ENCODE measurements around the gene DIDO1.

DIDO1 gene

DNA sequence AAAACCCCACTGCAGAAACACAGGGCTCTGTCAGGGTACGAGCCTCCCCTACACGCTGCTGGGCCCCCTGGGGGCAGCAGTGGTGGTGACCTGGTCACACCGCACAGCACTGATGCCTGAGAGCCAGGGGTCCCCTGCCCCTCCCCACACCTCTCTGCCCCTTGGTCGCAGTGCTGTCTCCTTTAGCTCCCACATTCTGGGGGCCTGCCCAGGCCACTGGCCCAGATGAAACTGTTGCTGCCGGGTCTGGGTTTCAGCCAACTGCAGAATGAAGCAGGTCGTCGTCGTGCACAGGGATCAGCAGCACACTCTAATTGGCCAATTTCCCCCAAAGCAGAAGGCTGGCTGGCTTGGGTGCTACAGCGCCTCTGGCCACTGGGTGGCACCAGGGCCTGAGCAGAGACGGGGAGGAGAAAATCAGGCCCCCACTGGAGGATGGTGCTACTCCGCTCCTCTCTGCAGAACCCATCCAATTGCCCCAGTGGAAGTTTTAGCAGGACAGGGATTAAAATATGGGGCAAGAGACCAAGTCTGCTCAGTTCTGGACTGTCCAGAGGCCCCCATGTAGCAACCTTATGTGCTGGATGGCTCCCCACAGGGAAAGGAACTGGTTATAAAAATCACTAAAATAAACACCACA, 26.1 kb downstream of the DIDO1 start:
- no peak for TF ChIP-seq EZH2phosphoT487 (IDR thresholded peaks at IDR 0.05; ENCODE audit: low read length)
- peak; percentile 64 for TF ChIP-seq CTCF (IDR thresholded peaks at IDR 0.05; ENCODE audit: low read length)
- TF ChIP-seq EZH2 (optimal IDR thresholded peaks at IDR 0.05; ENCODE audit: low read depth, low read length), result no peak
- peak; percentile 29 for DNase-seq
- H4K20me1 ChIP-seq (ENCODE audit: insufficient read depth, low read length), result no peaks in the 10 kb centered on the region
- peak overlapping the region; percentile 54; the same call in 1 of the 2 replicates for H3K27ac ChIP-seq (ENCODE audit: low read length)
- H3K4me2 ChIP-seq (ENCODE audit: low read depth, low read length), result no peak overlapping the region; the same call in 1 of the 2 replicates
- no peak overlapping the region for H3K4me3 ChIP-seq (ENCODE audit: low read length)
- peaks cover 17% of the 10 kb centered on the region; the same call in 1 of the 2 replicates for H3F3A ChIP-seq (ENCODE audit: insufficient read depth, low read length)
- H3K9ac ChIP-seq (ENCODE audit: low read length), result peak overlapping the region; percentile 19; the same call in 1 of the 2 replicates
- no peak overlapping the region for H2AFZ ChIP-seq (ENCODE audit: low read length)
- H3K9me3 ChIP-seq (replicated peaks; ENCODE audit: insufficient read depth, low read length), result no peaks in the 10 kb centered on the region
- H3K4me1 ChIP-seq (ENCODE audit: low read length), result peaks cover 10% of the 10 kb centered on the region
- no peaks in the 10 kb centered on the region for H3K27me3 ChIP-seq (replicated peaks; ENCODE audit: insufficient read depth, low read length)
- no peaks in the 10 kb centered on the region for H3K9me2 ChIP-seq (replicated peaks; ENCODE audit: insufficient read depth, low read length)
- H3K79me2 ChIP-seq (ENCODE audit: low read length), result 0 out of 2 replicates have a peak, but pooled peaks cover 4% of the 10 kb centered on the region
- 0 out of 2 replicates have a peak, but pooled peaks cover 10% of the 10 kb centered on the region for H3K36me3 ChIP-seq (replicated peaks; ENCODE audit: insufficient read depth, low read length)

GRCh38 chr20:62899633-62900051, 26.7 kb downstream of the DIDO1 start:
- no peaks in the 10 kb centered on the region for H4K20me1 ChIP-seq (ENCODE audit: insufficient read depth, low read length)
- H3K4me1 ChIP-seq (ENCODE audit: low read length), result peaks cover 10% of the 10 kb centered on the region
- no peaks in the 10 kb centered on the region for H3K27me3 ChIP-seq (replicated peaks; ENCODE audit: insufficient read depth, low read length)
- H3K79me2 ChIP-seq (ENCODE audit: low read length), result 0 out of 2 replicates have a peak, but pooled peaks cover 4% of the 10 kb centered on the region
- H2AFZ ChIP-seq (ENCODE audit: low read length), result no peak overlapping the region
- H3K27ac ChIP-seq (ENCODE audit: low read length), result peak overlapping the region; percentile 54; the same call in 1 of the 2 replicates
- H3K36me3 ChIP-seq (replicated peaks; ENCODE audit: insufficient read depth, low read length), result peaks cover 11% of the 10 kb centered on the region; the same call in 1 of the 2 replicates
- H3K4me2 ChIP-seq (ENCODE audit: low read depth, low read length), result peak overlapping the region; percentile 24; the same call in 1 of the 2 replicates
- no peaks in the 10 kb centered on the region for H3K9me3 ChIP-seq (replicated peaks; ENCODE audit: insufficient read depth, low read length)
- no peaks in the 10 kb centered on the region for H3K9me2 ChIP-seq (replicated peaks; ENCODE audit: insufficient read depth, low read length)
- no peak for TF ChIP-seq EZH2phosphoT487 (IDR thresholded peaks at IDR 0.05; ENCODE audit: low read length)
- no peak for TF ChIP-seq EZH2 (optimal IDR thresholded peaks at IDR 0.05; ENCODE audit: low read depth, low read length)
- no peak for TF ChIP-seq CTCF (IDR thresholded peaks at IDR 0.05; ENCODE audit: low read length)
- H3K4me3 ChIP-seq (ENCODE audit: low read length), result no peak overlapping the region
- H3K9ac ChIP-seq (ENCODE audit: low read length), result peak overlapping the region; percentile 19; the same call in 1 of the 2 replicates
- DNase-seq, result no peak
- H3F3A ChIP-seq (ENCODE audit: insufficient read depth, low read length), result peaks cover 17% of the 10 kb centered on the region; the same call in 1 of the 2 replicates

GRCh38 chr20:62898970-62899632, 27.2 kb downstream of the DIDO1 start:
- Histone ChIP-seq H3K79me2 (ENCODE audit: low read length) (0 out of 2 replicates have a peak, but pooled peaks cover 4% of the 10 kb centered on the region), H3K4me2 (ENCODE audit: low read depth, low read length) (peak overlapping the region; percentile 20; the same call in 1 of the 2 replicates), H3K27me3 (replicated peaks; ENCODE audit: insufficient read depth, low read length) (no peaks in the 10 kb centered on the region), H3F3A (ENCODE audit: insufficient read depth, low read length) (peaks cover 17% of the 10 kb centered on the region; the same call in 1 of the 2 replicates), H3K9me3 (replicated peaks; ENCODE audit: insufficient read depth, low read length) (no peaks in the 10 kb centered on the region), H3K36me3 (replicated peaks; ENCODE audit: insufficient read depth, low read length) (peaks cover 15% of the 10 kb centered on the region), H3K27ac (ENCODE audit: low read length) (peak overlapping the region; percentile 54; the same call in 1 of the 2 replicates), H3K4me1 (ENCODE audit: low read length) (peaks cover 10% of the 10 kb centered on the region), H3K9ac (ENCODE audit: low read length) (peak overlapping the region; percentile 19; the same call in 1 of the 2 replicates), H2AFZ (ENCODE audit: low read length) (no peak overlapping the region), H3K4me3 (ENCODE audit: low read length) (no peak overlapping the region), H4K20me1 (ENCODE audit: insufficient read depth, low read length) (no peaks in the 10 kb centered on the region), H3K9me2 (replicated peaks; ENCODE audit: insufficient read depth, low read length) (no peaks in the 10 kb centered on the region)
- peak; percentile 42 for DNase-seq
- no peak for TF ChIP-seq EZH2 (optimal IDR thresholded peaks at IDR 0.05; ENCODE audit: low read depth, low read length)
- TF ChIP-seq EZH2phosphoT487 (IDR thresholded peaks at IDR 0.05; ENCODE audit: low read length), result no peak
- TF ChIP-seq CTCF (IDR thresholded peaks at IDR 0.05; ENCODE audit: low read length), result no peak
